Lower leg skin (tissue), 3 donors: Measurements from ENCODE around the gene AFF1.
"Not testable (repeated sequence)": the region's sequence is repeated elsewhere in the genome, so short reads cannot be mapped to it uniquely, and the experiment has no call there.

Experiments used
- POLR2A ChIP-seq, 2 donors: fragments of 450-650 bp; IDR thresholded peaks; one replicate each; pipeline ENCODE4 v1.6.1; 2016 to 2017; ENCODE audit warnings: antibody characterized with exemption in 2 of 2, mild to moderate bottlenecking in 1 of 2, moderate library complexity in 1 of 2
- TF ChIP-seq, protein P1 (sequence below), 3 donors: fragments of 450-650 bp; IDR thresholded peaks; one replicate each; pipeline ENCODE4 v1.5.1; 2016; ENCODE audit warnings: antibody characterized with exemption in 3 of 3, mild to moderate bottlenecking in 3 of 3, moderate library complexity in 2 of 3

DNA sequence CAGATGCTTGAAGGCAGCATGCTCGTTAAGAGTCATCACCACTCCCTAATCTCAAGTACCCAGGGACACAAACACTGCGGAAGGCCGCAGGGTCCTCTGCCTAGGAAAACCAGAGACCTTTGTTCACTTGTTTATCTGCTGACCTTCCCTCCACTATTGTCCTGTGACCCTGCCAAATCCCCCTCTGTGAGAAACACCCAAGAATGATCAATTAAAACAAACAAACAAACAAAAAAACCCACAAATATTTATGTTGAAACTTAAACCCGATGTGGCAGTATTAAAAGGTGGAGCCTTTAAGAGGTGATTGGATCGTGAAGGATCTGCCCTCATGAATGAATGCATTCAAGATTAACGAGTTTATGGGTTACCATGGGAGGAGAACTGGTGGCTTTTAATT lies 61.7 kb downstream of the AFF1 start:
- TF ChIP-seq POLR2A (IDR thresholded peaks at IDR 0.05), result not testable (repeated sequence)
- TF ChIP-seq, protein P1, sequence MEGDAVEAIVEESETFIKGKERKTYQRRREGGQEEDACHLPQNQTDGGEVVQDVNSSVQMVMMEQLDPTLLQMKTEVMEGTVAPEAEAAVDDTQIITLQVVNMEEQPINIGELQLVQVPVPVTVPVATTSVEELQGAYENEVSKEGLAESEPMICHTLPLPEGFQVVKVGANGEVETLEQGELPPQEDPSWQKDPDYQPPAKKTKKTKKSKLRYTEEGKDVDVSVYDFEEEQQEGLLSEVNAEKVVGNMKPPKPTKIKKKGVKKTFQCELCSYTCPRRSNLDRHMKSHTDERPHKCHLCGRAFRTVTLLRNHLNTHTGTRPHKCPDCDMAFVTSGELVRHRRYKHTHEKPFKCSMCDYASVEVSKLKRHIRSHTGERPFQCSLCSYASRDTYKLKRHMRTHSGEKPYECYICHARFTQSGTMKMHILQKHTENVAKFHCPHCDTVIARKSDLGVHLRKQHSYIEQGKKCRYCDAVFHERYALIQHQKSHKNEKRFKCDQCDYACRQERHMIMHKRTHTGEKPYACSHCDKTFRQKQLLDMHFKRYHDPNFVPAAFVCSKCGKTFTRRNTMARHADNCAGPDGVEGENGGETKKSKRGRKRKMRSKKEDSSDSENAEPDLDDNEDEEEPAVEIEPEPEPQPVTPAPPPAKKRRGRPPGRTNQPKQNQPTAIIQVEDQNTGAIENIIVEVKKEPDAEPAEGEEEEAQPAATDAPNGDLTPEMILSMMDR (IDR thresholded peaks at IDR 0.05), result not testable (repeated sequence)
